HG03039 (cell line): Measurements from ENCODE around the gene CLEC11A.

ENCODE experiments used
- ATAC-seq: cut with Tn5 transposase; IDR thresholded peaks from one replicate; pipeline ENCODE4 v1.9.1; 2021; ENCODE audit warnings: mild to moderate bottlenecking, moderate library complexity; ENCODE audit not compliant: unreplicated experiment

The CLEC11A gene, protein sequence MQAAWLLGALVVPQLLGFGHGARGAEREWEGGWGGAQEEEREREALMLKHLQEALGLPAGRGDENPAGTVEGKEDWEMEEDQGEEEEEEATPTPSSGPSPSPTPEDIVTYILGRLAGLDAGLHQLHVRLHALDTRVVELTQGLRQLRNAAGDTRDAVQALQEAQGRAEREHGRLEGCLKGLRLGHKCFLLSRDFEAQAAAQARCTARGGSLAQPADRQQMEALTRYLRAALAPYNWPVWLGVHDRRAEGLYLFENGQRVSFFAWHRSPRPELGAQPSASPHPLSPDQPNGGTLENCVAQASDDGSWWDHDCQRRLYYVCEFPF

DNA sequence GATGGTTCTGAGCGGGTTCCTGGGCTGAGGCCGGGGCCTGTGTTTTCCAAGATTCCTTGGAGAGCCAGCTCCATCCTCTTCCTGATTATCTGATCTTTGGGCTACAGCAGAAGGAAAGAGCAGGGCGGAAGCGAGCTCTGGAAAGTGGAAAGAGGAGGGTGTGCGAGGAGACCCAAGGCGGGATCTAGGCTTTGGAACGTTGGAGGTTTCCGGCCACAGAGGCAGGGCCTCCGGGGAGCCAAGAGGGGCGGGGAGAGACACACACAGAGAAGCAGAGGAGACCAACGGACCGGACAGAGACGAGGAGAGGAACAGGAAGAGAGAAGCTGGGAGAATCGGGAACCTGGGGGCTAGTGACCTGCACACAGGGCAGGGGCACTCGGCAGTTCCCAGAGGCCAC, at the start of gene CLEC11A:
Gene CLEC11A, plus strand, starts transcription at position 296 of the 400 bp plus-strand sequence. CDS start 162 bp downstream, outside the sequence.
- ATAC-seq: no peak

DNA sequence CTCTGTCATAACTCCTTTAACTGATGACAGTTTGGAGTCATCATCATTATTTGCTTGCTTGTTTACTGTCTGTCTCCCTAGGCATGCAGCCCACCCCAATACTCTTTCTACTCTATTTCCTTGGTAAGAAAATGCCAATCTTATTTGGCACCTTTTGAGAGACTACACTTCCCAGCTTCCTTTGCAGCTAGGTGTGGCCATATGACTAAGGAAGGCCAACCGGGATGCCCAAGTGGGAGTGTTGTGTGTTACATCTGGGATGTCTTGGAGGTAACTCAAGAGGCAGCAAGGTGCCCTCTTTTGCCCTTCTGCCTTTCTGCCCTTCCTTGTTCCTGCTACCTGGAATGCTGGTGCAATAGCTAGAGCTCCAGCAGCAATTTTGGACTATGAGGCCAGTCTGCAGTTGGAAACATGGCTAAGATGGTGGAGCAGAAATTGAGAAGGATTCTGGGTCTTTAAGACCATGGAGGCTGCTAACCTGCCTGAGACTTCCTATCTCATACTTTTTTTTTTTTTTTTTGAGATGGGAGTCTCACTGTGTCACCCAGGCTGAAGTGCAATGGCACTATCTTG, 46.5 kb upstream of the CLEC11A start:
- ATAC-seq: no peak

DNA sequence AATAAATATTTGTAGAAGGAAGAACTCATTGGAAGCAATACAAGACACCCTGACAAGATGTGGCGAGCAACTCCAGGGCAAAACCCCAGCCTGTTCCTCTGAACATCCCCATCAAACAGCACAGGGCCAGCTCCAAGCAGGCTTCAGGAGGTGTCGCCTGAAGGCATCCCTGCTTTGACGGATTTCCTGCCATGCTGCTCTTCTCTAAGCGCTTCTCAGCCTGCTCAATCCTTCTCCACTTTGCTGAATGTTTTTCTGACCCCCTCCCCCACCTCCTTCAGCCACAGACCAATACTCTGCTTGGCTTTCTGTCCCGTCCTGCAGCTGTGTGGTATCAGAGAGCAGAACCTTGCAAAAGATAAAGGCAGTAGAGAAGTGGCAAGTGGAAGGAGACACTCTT, 45.5 kb upstream of the CLEC11A start:
- no peak for ATAC-seq

- no peak for ATAC-seq
Observed at GRCh38 chr19:50678323-50678722, 44.8 kb upstream of the CLEC11A start.

DNA sequence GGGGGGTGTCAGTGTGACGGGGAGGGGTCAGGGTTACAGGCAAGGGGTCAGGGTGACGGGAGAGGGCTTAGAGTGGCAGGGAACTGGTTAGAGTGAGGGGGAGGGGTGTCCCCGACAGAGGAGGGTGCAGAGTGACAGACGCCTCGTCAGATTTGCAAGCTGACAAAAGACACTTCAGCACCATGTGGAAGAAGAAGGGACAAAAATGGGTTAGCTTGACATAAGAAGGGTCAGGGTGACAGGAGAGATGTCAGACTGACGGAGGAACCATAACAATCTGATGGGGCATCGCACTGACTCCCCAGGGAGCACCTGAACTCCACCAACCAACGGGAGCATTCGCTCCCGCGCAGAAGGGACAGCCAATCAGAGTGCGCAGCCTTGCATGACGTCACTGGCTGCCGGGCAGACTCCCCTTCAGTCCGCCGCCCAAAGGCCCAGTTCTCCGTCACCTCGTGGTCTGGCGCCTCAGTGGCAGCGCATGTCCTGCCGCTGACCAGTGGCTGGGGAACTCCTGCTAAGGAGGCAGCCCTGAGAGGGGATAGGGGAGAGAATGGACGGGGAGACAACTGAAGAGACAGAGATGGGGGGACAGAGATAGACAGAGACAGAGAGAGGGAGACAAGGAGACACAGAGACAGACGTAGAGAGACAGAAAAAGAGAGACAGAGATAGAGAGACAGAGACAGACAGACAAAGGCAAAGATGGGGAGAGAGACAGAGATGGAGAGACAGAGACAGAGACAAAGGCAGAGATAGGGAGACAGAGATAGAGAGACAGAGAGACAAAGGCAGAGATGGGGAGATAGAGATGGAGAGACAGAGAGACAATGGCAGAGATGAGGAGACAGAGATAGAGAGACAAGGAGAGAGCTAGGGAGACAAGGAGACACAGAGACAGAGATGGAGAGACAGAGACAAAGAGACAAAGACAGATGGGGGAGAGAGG, 43.7 kb upstream of the CLEC11A start:
- ATAC-seq: no peak

GRCh38 chr19:50686310-50687032, 36.7 kb upstream of the CLEC11A start:
- ATAC-seq: no peak

DNA sequence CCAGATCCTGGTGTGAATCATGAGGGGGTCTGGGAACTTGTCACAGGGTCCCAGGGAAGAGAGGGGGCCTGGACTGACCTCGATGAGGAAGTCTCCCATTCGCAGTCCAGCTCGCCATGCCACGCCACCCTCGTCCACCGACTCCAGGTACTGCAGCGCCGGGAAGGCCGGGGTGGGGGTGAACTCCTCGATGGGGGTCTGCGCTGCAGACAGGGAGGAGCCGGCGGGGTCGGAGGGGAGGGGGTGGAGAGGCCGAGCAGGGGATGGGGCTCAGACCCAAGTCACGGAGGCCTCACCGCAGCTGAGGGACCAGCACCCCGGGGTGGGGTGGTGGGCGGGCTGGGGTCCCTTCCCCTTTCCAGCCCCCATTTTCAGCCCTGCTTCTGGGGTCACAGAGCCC, 34.4 kb upstream of the CLEC11A start:
- no peak for ATAC-seq

- no peak for ATAC-seq
Observed at GRCh38 chr19:50690439-50690838, 32.7 kb upstream of the CLEC11A start.

GRCh38 chr19:50693064-50693975, 29.8 kb upstream of the CLEC11A start:
- ATAC-seq: no peak

DNA sequence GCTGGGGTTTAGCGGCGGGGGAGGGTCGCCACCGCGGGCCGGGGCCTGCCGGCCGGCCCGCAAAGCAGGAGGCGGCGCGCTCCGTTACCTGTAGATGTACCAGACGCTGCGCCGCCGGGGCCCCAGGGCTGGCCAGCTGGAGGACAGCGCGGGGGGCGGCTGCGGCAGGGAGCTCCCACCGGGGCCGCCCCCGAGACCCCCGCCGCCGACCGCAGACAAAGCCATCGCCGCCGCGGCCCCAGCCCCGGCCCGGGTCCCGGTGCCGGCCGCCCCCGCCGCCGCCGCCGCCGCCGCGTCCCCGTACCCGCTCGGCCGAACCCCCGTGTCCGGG, 28.4 kb upstream of the CLEC11A start:
- no peak for ATAC-seq

GRCh38 chr19:50695251-50696093, 27.7 kb upstream of the CLEC11A start:
- ATAC-seq: no peak

- ATAC-seq: no peak
Observed at GRCh38 chr19:50696094-50696483, 27.1 kb upstream of the CLEC11A start.

DNA sequence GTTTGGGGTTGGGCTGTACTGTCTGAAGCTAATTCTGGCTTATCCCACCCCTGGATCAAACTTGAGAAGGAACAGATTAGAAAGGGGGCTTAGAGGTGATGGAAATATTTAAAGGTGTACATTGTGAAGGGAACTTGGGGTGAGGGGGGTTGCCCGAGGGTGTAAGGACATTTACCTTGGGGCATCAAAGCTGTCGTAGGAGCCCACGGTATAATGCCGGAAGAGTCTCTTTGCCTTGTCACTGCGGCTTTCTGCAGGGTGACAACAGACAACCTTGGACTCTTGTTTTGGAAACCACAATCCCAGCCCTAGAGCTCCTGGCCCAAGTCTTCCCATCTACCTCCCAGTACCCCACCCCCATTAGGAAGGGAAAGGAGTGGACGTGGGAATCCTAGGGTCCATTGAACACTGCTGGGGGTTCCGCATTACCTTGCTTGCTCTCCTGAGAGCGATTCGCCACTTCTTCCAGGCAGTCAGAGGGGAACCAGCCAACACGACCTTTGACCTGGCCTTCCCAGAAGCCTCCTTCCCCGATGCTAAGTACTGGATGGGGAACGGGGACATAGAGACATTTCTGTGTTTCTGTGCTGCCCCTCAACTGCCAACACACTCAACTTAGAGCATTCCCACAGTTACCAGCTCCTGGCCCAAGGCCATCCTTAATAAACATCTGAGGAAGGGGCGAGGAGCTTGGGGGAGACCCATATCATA, 25.6 kb upstream of the CLEC11A start:
- no peak for ATAC-seq

- no peak for ATAC-seq
Observed at GRCh38 chr19:50701367-50701985, 21.7 kb upstream of the CLEC11A start.

GRCh38 chr19:50702158-50702870, 20.9 kb upstream of the CLEC11A start:
- ATAC-seq: no peak

DNA sequence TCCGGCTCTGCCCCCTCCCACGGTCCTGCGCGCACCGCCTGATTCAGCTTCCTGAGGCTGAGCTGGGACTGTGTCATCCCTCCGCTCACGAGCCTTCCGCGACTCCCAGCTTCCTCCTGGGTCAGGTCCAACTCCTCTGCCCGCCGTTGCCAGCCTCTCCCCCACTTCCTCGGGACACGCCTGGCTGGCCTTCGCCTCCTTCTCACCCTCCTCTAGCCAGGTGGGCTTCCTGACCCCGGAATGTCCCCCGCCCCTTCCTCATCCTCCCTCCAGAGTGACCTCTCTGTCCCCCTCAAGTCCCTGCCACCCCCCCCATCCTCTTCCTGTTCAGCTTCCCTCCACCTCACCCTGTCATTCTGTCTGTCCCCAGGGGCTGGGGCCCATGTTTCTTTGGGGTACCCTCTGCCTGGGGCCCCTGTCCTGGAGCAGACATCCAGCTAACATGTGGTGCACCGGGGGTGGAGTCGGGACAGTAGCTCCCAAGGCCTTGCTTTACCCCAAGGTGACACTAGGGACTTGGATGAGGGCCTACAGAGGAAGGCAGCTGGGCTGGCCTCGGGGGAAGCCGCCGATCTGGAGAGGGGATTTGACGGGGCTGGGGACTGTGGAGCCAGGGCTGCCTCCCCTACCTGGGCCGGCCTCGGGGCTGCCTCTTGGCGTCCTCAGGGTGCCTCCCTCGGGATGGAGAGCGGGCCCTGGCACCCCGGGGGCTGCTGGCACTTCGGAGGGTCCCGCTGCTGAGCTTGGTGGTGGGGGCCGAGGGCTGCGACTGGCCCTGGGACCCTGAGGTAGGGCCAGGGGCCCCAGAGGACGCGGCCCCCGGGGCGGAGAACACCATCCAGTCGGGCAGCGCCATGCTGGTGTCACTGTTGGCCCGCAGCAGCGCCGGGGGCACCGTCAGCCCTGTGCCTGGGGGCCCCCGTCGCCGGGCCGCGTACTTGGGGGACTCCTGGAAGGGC, 20.0 kb upstream of the CLEC11A start:
- no peak for ATAC-seq
